H1 (cell line): ENCODE measurements around the gene STPG1. TPM values are rescaled to one million over a fixed set of nuclear protein-coding genes. Genes with fewer than 3 reads are reported as not detected.

Experiments used
- CTCF ChIA-PET: fragments of 300-600 bp; sonication (Branson Sonifier 250); formaldehyde crosslinking; loops from one replicate; lab custom pipeline; 2021; ENCODE audit not compliant: partially characterized antibody; lab: Charles Lee
- POLR2A ChIA-PET: fragments of 300-600 bp; sonication (Branson Sonifier 250); formaldehyde crosslinking; loops from one replicate; lab custom pipeline; 2021; ENCODE audit warnings: inconsistent platforms; ENCODE audit not compliant: partially characterized antibody; lab: Charles Lee
- DNase-seq, 2 experiments: peaks; one replicate each; pipeline versions ENCODE4 v3.0.0 to v3.0.0-alpha.2; 2010 to 2022; ENCODE audit warnings: low spot score in 2 of 2, low read depth in 1 of 2, mixed read lengths in 1 of 2
- FAIRE-seq: peaks from 2 replicates; lab custom pipeline; 2011; peaks lifted over from hg19 to GRCh38; lab: Jason Lieb, UNC
- H2AFZ ChIP-seq: 2 replicates; pipeline ENCODE4 v1.8.1; 2012; ENCODE audit warnings: low read length, inconsistent platforms
- H2AK5ac ChIP-seq: 2 replicates; pipeline ENCODE4 v1.6.1; 2013; ENCODE audit warnings: low read depth, low read length
- H2BK120ac ChIP-seq: replicated peaks from 2 replicates; pipeline ENCODE3; 2013; ENCODE audit warnings: low read depth, low read length, inconsistent platforms
- H2BK12ac ChIP-seq: 2 replicates; pipeline ENCODE4 v1.6.1; 2013; ENCODE audit warnings: low read depth, low read length
- H2BK15ac ChIP-seq: 2 replicates; pipeline ENCODE4 v1.6.1; 2013; ENCODE audit warnings: low read length
- H2BK20ac ChIP-seq: 2 replicates; pipeline ENCODE4 v1.6.1; 2013; ENCODE audit warnings: low read length
- H2BK5ac ChIP-seq: 2 replicates; pipeline ENCODE4 v1.6.1; 2013; ENCODE audit warnings: low read depth, low read length
- H3K14ac ChIP-seq: 2 replicates; pipeline ENCODE4 v1.6.1; 2013; ENCODE audit warnings: inconsistent platforms; ENCODE audit not compliant: insufficient read length
- H3K18ac ChIP-seq: 2 replicates; pipeline ENCODE4 v1.6.1; 2013; ENCODE audit warnings: low read length; ENCODE audit errors: extremely low read depth
- H3K23ac ChIP-seq: 2 replicates; pipeline ENCODE4 v1.6.1; 2013; ENCODE audit warnings: inconsistent platforms; ENCODE audit not compliant: insufficient read length
- H3K23me2 ChIP-seq: 2 replicates; pipeline ENCODE4 v1.6.1; 2013; ENCODE audit warnings: low read depth, low read length
- H3K27ac ChIP-seq: 2 replicates; pipeline ENCODE4 v1.6.1; 2011; ENCODE audit warnings: low read depth, low read length, inconsistent platforms
- H3K27me3 ChIP-seq, 4 experiments: replicated peaks in 1 of 4; 1 replicate in 1 of 4; 2 replicates in 3 of 4; pipeline versions ENCODE4 v1.6.1 to v1.8.1; 2011 to 2013; ENCODE audit warnings: low read length in 3 of 4, mild to moderate bottlenecking in 3 of 4, inconsistent platforms in 2 of 4, mixed read lengths in 2 of 4, moderate library complexity in 1 of 4; ENCODE audit not compliant: control insufficient read depth in 3 of 4, insufficient read depth in 3 of 4; ENCODE audit errors: extremely low read depth in 1 of 4
- H3K36me3 ChIP-seq, 4 experiments: 2 replicates each; pipeline versions ENCODE4 v1.6.1 to v1.8.1; 2011 to 2013; ENCODE audit warnings: mild to moderate bottlenecking in 4 of 4, low read length in 3 of 4, moderate library complexity in 2 of 4, control low read depth in 1 of 4, inconsistent platforms in 1 of 4; ENCODE audit not compliant: insufficient read depth in 4 of 4, control insufficient read depth in 2 of 4
- H3K4ac ChIP-seq: replicated peaks from 2 replicates; pipeline ENCODE3; 2013; ENCODE audit warnings: low read length, low read depth, mixed read lengths, inconsistent platforms; ENCODE audit not compliant: insufficient read length
- H3K4me1 ChIP-seq, 4 experiments: replicated peaks in 1 of 4; 1 replicate in 1 of 4; 2 replicates in 3 of 4; pipeline versions ENCODE4 v1.6.1 to v1.8.1; 2011 to 2013; ENCODE audit warnings: low read length in 3 of 4, inconsistent platforms in 2 of 4, mixed read lengths in 1 of 4; ENCODE audit not compliant: insufficient read depth in 4 of 4, control insufficient read depth in 3 of 4
- H3K4me2 ChIP-seq, 2 experiments: 2 replicates each; pipeline versions ENCODE4 v1.6.1 to v1.8.1; 2011 to 2013; ENCODE audit warnings: low read depth in 2 of 2, low read length in 2 of 2, control low read depth in 1 of 2, inconsistent platforms in 1 of 2, mild to moderate bottlenecking in 1 of 2; ENCODE audit not compliant: insufficient read depth in 1 of 2
- H3K4me3 ChIP-seq, 4 experiments: fragments of 200-600, 300-600 bp in 1 of 4; sonication (generic), shearing (Covaris generic), sonication (Bioruptor Twin) in 1 of 4; 2 replicates each; pipeline versions ENCODE4 v1.5.1 to v1.8.1; 2011 to 2016; ENCODE audit warnings: low read length in 4 of 4, low read depth in 3 of 4, control low read depth in 2 of 4, inconsistent platforms in 2 of 4, mild to moderate bottlenecking in 2 of 4, mixed read lengths in 1 of 4, moderate library complexity in 1 of 4; ENCODE audit not compliant: insufficient read depth in 2 of 4; ENCODE audit errors: extremely low read depth in 1 of 4
- H3K56ac ChIP-seq: replicated peaks from 2 replicates; pipeline ENCODE3; 2013; ENCODE audit warnings: low read depth, mild to moderate bottlenecking, mixed read lengths, low read length, inconsistent platforms; ENCODE audit not compliant: insufficient read length
- H3K79me1 ChIP-seq: 2 replicates; pipeline ENCODE4 v1.6.1; 2013; ENCODE audit warnings: low read depth, low read length, control low read depth
- H3K79me2 ChIP-seq, 2 experiments: 2 replicates each; pipeline versions ENCODE4 v1.6.1 to v1.8.1; 2012 to 2013; ENCODE audit warnings: low read length in 2 of 2, mild to moderate bottlenecking in 2 of 2, inconsistent platforms in 1 of 2; ENCODE audit not compliant: insufficient read depth in 2 of 2, control insufficient read depth in 1 of 2
- H3K9ac ChIP-seq, 4 experiments: replicated peaks in 1 of 4; 1 replicate in 1 of 4; 2 replicates in 3 of 4; pipeline versions ENCODE4 v1.6.1 to v1.8.1; 2011 to 2013; ENCODE audit warnings: low read depth in 3 of 4, low read length in 3 of 4, control low read depth in 2 of 4, mild to moderate bottlenecking in 2 of 4, moderate library complexity in 2 of 4, inconsistent platforms in 1 of 4; ENCODE audit errors: extremely low read depth in 1 of 4
- H3K9me3 ChIP-seq, 2 experiments: 2 replicates each; pipeline versions ENCODE4 v1.6.1 to v1.8.1; 2012 to 2013; ENCODE audit warnings: mild to moderate bottlenecking in 2 of 2, moderate library complexity in 2 of 2, control low read depth in 1 of 2, inconsistent platforms in 1 of 2, low read depth in 1 of 2, low read length in 1 of 2, mixed read lengths in 1 of 2; ENCODE audit not compliant: insufficient read depth in 2 of 2
- H4K20me1 ChIP-seq, 2 experiments: replicated peaks in 1 of 2; 2 replicates each; pipeline versions ENCODE3 to v1.8.1; 2011 to 2013; ENCODE audit warnings: inconsistent platforms in 2 of 2, low read length in 2 of 2, mild to moderate bottlenecking in 1 of 2; ENCODE audit not compliant: insufficient read depth in 2 of 2, control insufficient read depth in 1 of 2
- H4K5ac ChIP-seq: 2 replicates; pipeline ENCODE4 v1.6.1; 2013; ENCODE audit warnings: low read length, low read depth, mixed read lengths, inconsistent platforms; ENCODE audit not compliant: insufficient read length
- H4K8ac ChIP-seq: 2 replicates; pipeline ENCODE4 v1.8.0; 2013; ENCODE audit warnings: mild to moderate bottlenecking, moderate library complexity, low read length, inconsistent platforms; ENCODE audit not compliant: insufficient read depth; ENCODE audit errors: extremely low read depth
- H4K91ac ChIP-seq: replicated peaks from 2 replicates; pipeline ENCODE3; 2013; ENCODE audit warnings: low read length, mixed read lengths, inconsistent platforms; ENCODE audit not compliant: insufficient read length
- WGBS, 2 experiments: shearing (Covaris generic) in 1 of 2; methylation state at CpG; one replicate each; pipeline versions ENCODE4 v1.1.6 to v1.1.7; 2013 to 2015; ENCODE audit warnings: low lambda C conversion rate in 2 of 2, mixed read lengths in 2 of 2, inconsistent platforms in 1 of 2, low coverage in 1 of 2, missing lambda C conversion rate in 1 of 2; ENCODE audit not compliant: insufficient replicate concordance in 2 of 2, insufficient coverage in 1 of 2, insufficient read length in 1 of 2; ENCODE audit errors: extremely low coverage in 1 of 2, missing lambda C conversion rate in 1 of 2; 5-methylcytosine and 5-hydroxymethylcytosine counted together
- polyA plus RNA-seq, 7 experiments: library from polyadenylated mRNA; depleted of rRNA in 3 of 7; stranded (reverse) in 5 of 7; unstranded in 2 of 7; fragments of >200 nt in 5 of 7; fragments of 200-250 nt in 2 of 7; gene quantifications; 1 replicate in 5 of 7; 2 replicates in 1 of 7; 4 replicates in 1 of 7; pipeline versions ENCODE4 v1.2.1 to v1.2.3, GENCODE V29; 2011 to 2013; ENCODE audit warnings: missing spikeins in 2 of 7, mixed read lengths in 2 of 7
- total RNA-seq: library from RNA; stranded (reverse); fragmentation: NEBNext Ultra II Directional; extraction: Animal tissue kit (Norgen Biotek cat#: 25700); gene quantifications from 2 replicates; pipeline ENCODE4 v1.2.1, GENCODE V29; 2021

STPG1 gene
- total and polyA plus RNA-seq, 2 of the 8 experiments (the other 6 are each of a cell fraction or from before 2014, with no cell fraction given) = 10.3 to 11.2 TPM

- no peak overlapping the region for H3K23ac ChIP-seq
- no peak overlapping the region for H3K4me3 ChIP-seq
- FAIRE-seq (no peak), DNase-seq (no peak)
- no peak overlapping the region for H2BK15ac ChIP-seq
- H3K4ac ChIP-seq = no peak overlapping the region
- H4K8ac ChIP-seq = no peak overlapping the region; the same call in 1 of the 2 replicates
- no peak overlapping the region for H3K56ac ChIP-seq
- no peak overlapping the region for H2AK5ac ChIP-seq
- H2BK12ac ChIP-seq = no peak overlapping the region
- H3K4me1 ChIP-seq = peaks cover 0 to 6% (median under 1%) of the 10 kb centered on the region in 4 experiments; a peak in 3 of 7 replicates
- 91% methylated on average over 14 of the region's 14 CpGs; no CpG with 5 or more reads in 1 of the 2 experiments for WGBS, 2 experiments
- H3K18ac ChIP-seq = no peak overlapping the region
- no peak overlapping the region for H3K4me2 ChIP-seq
- no peak overlapping the region for H2BK120ac ChIP-seq
- H2BK20ac ChIP-seq = no peak overlapping the region
- no peaks in the 10 kb centered on the region for H4K20me1 ChIP-seq
- no peaks in the 10 kb centered on the region for H3K9me3 ChIP-seq
- CTCF ChIA-PET = interaction anchor here (0.6 to 2.4 kb wide), 8 partner anchors 26 to 667 kb away, joined by 3 to 8 read pairs (median 4); no protein-coding TSS in a partner anchor
- H3K9ac ChIP-seq = no peak overlapping the region
- no peak overlapping the region for H3K27ac ChIP-seq
- no peaks in the 10 kb centered on the region for H3K36me3 ChIP-seq
- no peak overlapping the region for H3K14ac ChIP-seq
- H4K91ac ChIP-seq = no peak overlapping the region
- H3K23me2 ChIP-seq = peaks cover 8% of the 10 kb centered on the region
- no peaks in the 10 kb centered on the region for H3K27me3 ChIP-seq
- no peaks in the 10 kb centered on the region for H3K79me2 ChIP-seq
- no peak overlapping the region for H2AFZ ChIP-seq
- H3K79me1 ChIP-seq = no peaks in the 10 kb centered on the region
- no peak overlapping the region for H2BK5ac ChIP-seq
- POLR2A ChIA-PET = interaction anchor here (0.6 to 1.5 kb wide), 3 partner anchors 14 to 281 kb away, joined by 3 read pairs; no protein-coding TSS in a partner anchor
- no peak overlapping the region for H4K5ac ChIP-seq
These were observed 5.5 kb upstream of the STPG1 start for GRCh38 chr1:24418898-24419628.
